PFSK-1 (cell line): Measurements from ENCODE around the gene PDCD10.

Experiments
- POLR2AphosphoS5 ChIP-seq: IDR thresholded peaks from 2 replicates; pipeline ENCODE4 v1.6.1; 2012; ENCODE audit warnings: low read depth, mild to moderate bottlenecking, control low read depth, low read length, moderate library complexity
- SIN3A ChIP-seq: IDR thresholded peaks from 2 replicates; pipeline ENCODE4 v1.6.1; 2012; ENCODE audit warnings: mild to moderate bottlenecking, low read length, moderate library complexity, borderline replicate concordance; ENCODE audit not compliant: insufficient read depth
- TAF1 ChIP-seq: IDR thresholded peaks from 2 replicates; pipeline ENCODE4 v1.6.1; 2012; ENCODE audit warnings: low read length, control low read depth, borderline replicate concordance; ENCODE audit not compliant: insufficient read depth
- TF ChIP-seq, protein P1 (sequence below), 2 experiments: IDR thresholded peaks; 2 replicates each; pipeline versions ENCODE4 v1.6.1 to v1.8.0; 2011 to 2012; ENCODE audit warnings: low read depth in 2 of 2, low read length in 2 of 2, control low read depth in 1 of 2, inconsistent platforms in 1 of 2, mild to moderate bottlenecking in 1 of 2, moderate library complexity in 1 of 2; ENCODE audit not compliant: insufficient read depth in 1 of 2

GRCh38 chr3:167653155-167653554, 81.5 kb downstream of the PDCD10 start:
- TF ChIP-seq, protein P1, sequence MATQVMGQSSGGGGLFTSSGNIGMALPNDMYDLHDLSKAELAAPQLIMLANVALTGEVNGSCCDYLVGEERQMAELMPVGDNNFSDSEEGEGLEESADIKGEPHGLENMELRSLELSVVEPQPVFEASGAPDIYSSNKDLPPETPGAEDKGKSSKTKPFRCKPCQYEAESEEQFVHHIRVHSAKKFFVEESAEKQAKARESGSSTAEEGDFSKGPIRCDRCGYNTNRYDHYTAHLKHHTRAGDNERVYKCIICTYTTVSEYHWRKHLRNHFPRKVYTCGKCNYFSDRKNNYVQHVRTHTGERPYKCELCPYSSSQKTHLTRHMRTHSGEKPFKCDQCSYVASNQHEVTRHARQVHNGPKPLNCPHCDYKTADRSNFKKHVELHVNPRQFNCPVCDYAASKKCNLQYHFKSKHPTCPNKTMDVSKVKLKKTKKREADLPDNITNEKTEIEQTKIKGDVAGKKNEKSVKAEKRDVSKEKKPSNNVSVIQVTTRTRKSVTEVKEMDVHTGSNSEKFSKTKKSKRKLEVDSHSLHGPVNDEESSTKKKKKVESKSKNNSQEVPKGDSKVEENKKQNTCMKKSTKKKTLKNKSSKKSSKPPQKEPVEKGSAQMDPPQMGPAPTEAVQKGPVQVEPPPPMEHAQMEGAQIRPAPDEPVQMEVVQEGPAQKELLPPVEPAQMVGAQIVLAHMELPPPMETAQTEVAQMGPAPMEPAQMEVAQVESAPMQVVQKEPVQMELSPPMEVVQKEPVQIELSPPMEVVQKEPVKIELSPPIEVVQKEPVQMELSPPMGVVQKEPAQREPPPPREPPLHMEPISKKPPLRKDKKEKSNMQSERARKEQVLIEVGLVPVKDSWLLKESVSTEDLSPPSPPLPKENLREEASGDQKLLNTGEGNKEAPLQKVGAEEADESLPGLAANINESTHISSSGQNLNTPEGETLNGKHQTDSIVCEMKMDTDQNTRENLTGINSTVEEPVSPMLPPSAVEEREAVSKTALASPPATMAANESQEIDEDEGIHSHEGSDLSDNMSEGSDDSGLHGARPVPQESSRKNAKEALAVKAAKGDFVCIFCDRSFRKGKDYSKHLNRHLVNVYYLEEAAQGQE (IDR thresholded peaks at IDR 0.05; ENCODE audit: insufficient read depth in 1 of 2, low read depth in 2 of 2, low read length in 2 of 2): no peak
- TF ChIP-seq POLR2AphosphoS5 (no peak), SIN3A (no peak), TAF1 (no peak)
